B cell (primary cell): ENCODE results near the gene PAPPA. TPM values are rescaled to one million over a fixed set of nuclear protein-coding genes. Genes with fewer than 3 reads are reported as not detected.

ENCODE experiments used
- ATAC-seq: fragments of 200-7000 bp; cut with Tn5 transposase; one replicate; pipeline ENCODE4 v1.10.0; 2021; ENCODE audit warnings: low read depth, mild to moderate bottlenecking, moderate number of reproducible peaks, moderate library complexity
- CTCF ChIA-PET: fragments of 350-600 bp; sonication (Branson Sonifier 250); formaldehyde crosslinking; loops from one replicate; lab custom pipeline; 2021; ENCODE audit warnings: antibody characterized with exemption, inconsistent platforms; lab: Charles Lee
- POLR2A ChIA-PET: fragments of 350-600 bp; sonication (Branson Sonifier 250); formaldehyde crosslinking; loops from one replicate; lab custom pipeline; 2021; ENCODE audit warnings: antibody characterized with exemption; lab: Charles Lee
- DNase-seq: peaks from one replicate; pipeline ENCODE4 v3.0.0; 2013
- H2AFZ ChIP-seq: 2 replicates; pipeline ENCODE4 v1.6.1; 2012; ENCODE audit warnings: mild to moderate bottlenecking, low read depth, low read length; ENCODE audit not compliant: insufficient read depth, poor library complexity, severe bottlenecking
- H3K27ac ChIP-seq, 2 donors: 1 replicate in 1 of 2; 2 replicates in 1 of 2; pipeline ENCODE4 v1.5.1; 2012 to 2013; ENCODE audit warnings: low read length in 2 of 2, mild to moderate bottlenecking in 2 of 2, moderate library complexity in 1 of 2
- H3K27me3 ChIP-seq, 4 experiments: fragments of 200-600 bp in 1 of 4; sonication (generic) in 1 of 4; replicated peaks in 1 of 4; 1 replicate in 2 of 4; 2 replicates in 2 of 4; pipeline versions ENCODE4 v1.6.1 to v1.7.0; 2013 to 2016; ENCODE audit warnings: low read length in 3 of 4, mild to moderate bottlenecking in 2 of 4, mixed read lengths in 1 of 4, moderate library complexity in 1 of 4; ENCODE audit not compliant: insufficient read depth in 4 of 4, control insufficient read depth in 3 of 4; ENCODE audit errors: control extremely low read depth in 1 of 4
- H3K36me3 ChIP-seq, 2 experiments: replicated peaks in 1 of 2; 1 replicate in 1 of 2; 2 replicates in 1 of 2; pipeline versions ENCODE4 v1.6.1 to v1.7.1; 2013; ENCODE audit warnings: low read length in 1 of 2; ENCODE audit not compliant: insufficient read depth in 2 of 2, control insufficient read depth in 1 of 2; ENCODE audit errors: control extremely low read depth in 1 of 2, extremely low read depth in 1 of 2
- H3K4me1 ChIP-seq, 2 donors: fragments of 200-600 bp in 1 of 2; sonication (generic) in 1 of 2; 1 replicate in 1 of 2; 2 replicates in 1 of 2; pipeline versions ENCODE4 v1.5.1 to v1.6.1; 2013 to 2017; ENCODE audit warnings: low read length in 2 of 2; ENCODE audit not compliant: control insufficient read depth in 2 of 2, insufficient read depth in 2 of 2
- H3K4me2 ChIP-seq: replicated peaks from 2 replicates; pipeline ENCODE3; 2012; ENCODE audit warnings: mild to moderate bottlenecking, low read depth, low read length; ENCODE audit not compliant: poor library complexity, severe bottlenecking
- H3K4me3 ChIP-seq, 5 experiments: fragments of 200-600 bp in 1 of 5; sonication (generic) in 1 of 5; 1 replicate in 3 of 5; 2 replicates in 2 of 5; pipeline versions ENCODE4 v1.5.1 to v1.7.0; 2011 to 2016; ENCODE audit warnings: low read length in 4 of 5, mild to moderate bottlenecking in 4 of 5, low read depth in 2 of 5, control low read depth in 1 of 5, moderate library complexity in 1 of 5; ENCODE audit not compliant: insufficient read depth in 1 of 5; ENCODE audit errors: control extremely low read depth in 1 of 5, extremely low read depth in 1 of 5
- H3K79me2 ChIP-seq: fragments of 200-600 bp; sonication (generic); one replicate; pipeline ENCODE4 v1.6.0; 2016; ENCODE audit warnings: low read length; ENCODE audit not compliant: control insufficient read depth, insufficient read depth
- H3K9ac ChIP-seq: fragments of 200-600 bp; sonication (generic); 2 replicates; pipeline ENCODE4 v1.6.1; 2017; ENCODE audit warnings: mild to moderate bottlenecking, low read length, moderate library complexity
- H3K9me3 ChIP-seq, 3 donors: one replicate each; pipeline versions ENCODE4 v1.6.1 to v1.7.1; 2013; ENCODE audit warnings: low read length in 2 of 3; ENCODE audit not compliant: control insufficient read depth in 2 of 3, insufficient read depth in 1 of 3; ENCODE audit errors: control extremely low read depth in 1 of 3
- H4K20me1 ChIP-seq: 2 replicates; pipeline ENCODE4 v1.6.0; 2012; ENCODE audit warnings: mild to moderate bottlenecking, low read length; ENCODE audit not compliant: insufficient read depth, control insufficient read depth, poor library complexity, severe bottlenecking
- H3K27ac Mint-ChIP-seq: one replicate; pipeline ENCODE4 v1.8.0; 2021; ENCODE audit warnings: mixed read lengths
- H3K27me3 Mint-ChIP-seq: one replicate; pipeline ENCODE4 v1.8.0; 2021; ENCODE audit warnings: mixed read lengths
- H3K4me1 Mint-ChIP-seq: one replicate; pipeline ENCODE4 v1.8.0; 2021; ENCODE audit warnings: mixed read lengths
- H3K4me3 Mint-ChIP-seq: one replicate; pipeline ENCODE4 v1.8.0; 2021; ENCODE audit warnings: mixed read lengths
- H3K9me3 Mint-ChIP-seq: one replicate; pipeline ENCODE4 v1.8.0; 2022; ENCODE audit warnings: mixed read lengths; ENCODE audit not compliant: insufficient read depth
- CTCF ChIP-seq: fragments of 200-600 bp; IDR thresholded peaks from one replicate; pipeline ENCODE4 v1.8.0; 2022; ENCODE audit warnings: antibody characterized with exemption, mild to moderate bottlenecking
- EZH2 ChIP-seq: IDR thresholded peaks from 2 replicates; pipeline ENCODE4 v1.6.1; 2012; ENCODE audit warnings: borderline replicate concordance, low read depth, mild to moderate bottlenecking, moderate library complexity, low read length; ENCODE audit not compliant: insufficient read depth, poor library complexity, severe bottlenecking
- WGBS: methylation state at CpG from one replicate; pipeline ENCODE4 v1.1.5; 2013; ENCODE audit warnings: missing lambda C conversion rate; ENCODE audit not compliant: insufficient coverage; 5-methylcytosine and 5-hydroxymethylcytosine counted together
- intact Hi-C: fragments of 100-400 bp; cut with micrococcal nuclease; formaldehyde crosslinking; loops from one replicate; pipeline ENCODE4 v1.10.0; 2022
- polyA plus RNA-seq: library from polyadenylated mRNA; depleted of rRNA; stranded (reverse); fragments of >200 nt; gene quantifications from 2 replicates; pipeline ENCODE4 v1.2.3, GENCODE V29; 2012
- total RNA-seq, 2 donors: library from RNA; stranded (reverse); fragments of 120-200 nt in 1 of 2; gene quantifications; 1 replicate in 1 of 2; 2 replicates in 1 of 2; pipeline versions ENCODE4 v1.2.3 to v1.2.4, GENCODE V29; 2013 to 2022

The PAPPA gene
- total and polyA plus RNA-seq, 2 donors (not counting 1 experiment from before 2014, with no cell fraction given), result not detected

GRCh38 chr9:116179568-116179967 is 26.0 kb downstream of the PAPPA start:
- ATAC-seq, result no peak
- Mint-ChIP-seq H3K27ac (no peak overlapping the region), H3K9me3 (no peaks in the 10 kb centered on the region), H3K4me3 (no peak overlapping the region), H3K27me3 (no peaks in the 10 kb centered on the region), H3K4me1 (no peaks in the 10 kb centered on the region)
- POLR2A ChIA-PET, result no interaction called here
- Histone ChIP-seq H3K27me3 (no peaks in the 10 kb centered on the region), H3K36me3 (no peaks in the 10 kb centered on the region), H3K4me1 (no peaks in the 10 kb centered on the region), H3K27ac (no peak overlapping the region), H3K9ac (no peak overlapping the region), H3K4me2 (no peak overlapping the region), H3K9me3 (no peaks in the 10 kb centered on the region), H4K20me1 (no peaks in the 10 kb centered on the region), H2AFZ (no peak overlapping the region), H3K79me2 (no peaks in the 10 kb centered on the region), H3K4me3 (no peak overlapping the region)
- intact Hi-C loops, result no loop called here
- no peak for DNase-seq
- CTCF ChIA-PET, result no interaction called here
- WGBS, result 87% methylated on average over 3 of the region's 4 CpGs
- no peak for TF ChIP-seq CTCF
- TF ChIP-seq EZH2, result no peak

DNA sequence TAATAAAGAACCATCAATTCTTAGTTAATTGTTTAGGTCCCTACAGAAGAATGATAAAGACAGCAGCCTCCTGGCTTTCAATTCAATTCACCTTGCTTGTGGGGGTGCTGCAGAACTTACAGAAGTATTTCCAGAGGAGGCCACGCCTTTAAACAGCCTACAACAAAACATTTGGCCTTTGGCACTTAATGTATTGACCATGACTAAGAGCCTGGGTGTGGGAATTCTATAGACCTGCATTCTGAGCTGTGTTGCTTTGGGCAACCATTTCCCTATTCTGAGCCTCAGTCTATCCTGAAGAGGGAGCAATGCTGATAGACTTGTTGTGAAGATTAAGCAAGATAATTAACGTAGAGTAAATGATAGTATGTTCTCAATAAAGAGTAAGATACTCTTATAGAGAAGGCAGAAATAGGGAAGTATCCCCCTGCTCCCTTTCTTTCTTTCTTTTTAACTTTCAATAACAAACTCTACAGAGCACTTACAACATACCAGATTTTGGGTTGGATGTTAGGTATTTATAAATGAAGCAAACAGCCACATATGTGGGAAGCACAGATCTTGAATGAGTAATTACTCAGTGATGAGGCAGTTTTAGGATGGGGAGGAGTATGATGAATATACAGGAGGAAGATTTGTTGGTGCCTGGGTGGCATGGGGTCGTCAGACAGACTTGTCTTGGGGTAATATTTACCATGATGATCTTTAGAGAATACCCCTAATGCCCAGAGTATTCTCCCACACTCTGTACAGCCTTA is 28.4 kb downstream of the PAPPA start:
- no peak overlapping the region for H3K9ac ChIP-seq
- no peak for DNase-seq
- POLR2A ChIA-PET, result no interaction called here
- Mint-ChIP-seq H3K4me1 (no peaks in the 10 kb centered on the region), H3K27me3 (no peaks in the 10 kb centered on the region), H3K27ac (no peak overlapping the region), H3K4me3 (no peak overlapping the region), H3K9me3 (no peaks in the 10 kb centered on the region)
- H3K9me3 ChIP-seq, result peaks cover 0 to 2% (median 0%) of the 10 kb centered on the region in 3 donors
- no peak overlapping the region for H3K27ac ChIP-seq
- TF ChIP-seq EZH2 (no peak), CTCF (no peak)
- no peaks in the 10 kb centered on the region for H3K79me2 ChIP-seq
- no peaks in the 10 kb centered on the region for H3K27me3 ChIP-seq
- CTCF ChIA-PET, result no interaction called here
- no peak overlapping the region for H3K4me3 ChIP-seq
- no peaks in the 10 kb centered on the region for H3K36me3 ChIP-seq
- ATAC-seq, result no peak
- H3K4me1 ChIP-seq, result no peaks in the 10 kb centered on the region
- intact Hi-C loops, result no loop called here
- H3K4me2 ChIP-seq, result no peak overlapping the region
- H2AFZ ChIP-seq, result no peak overlapping the region
- WGBS, result no CpG with 5 or more reads among the region's 3 CpGs
- H4K20me1 ChIP-seq, result no peaks in the 10 kb centered on the region
